Mammary epithelial cell (primary cell): ENCODE results near the gene SNRK.

Source experiments
- CTCF ChIP-seq, 2 donors: IDR thresholded peaks in 1 of 2; conservative IDR thresholded peaks in 1 of 2; 2 replicates each; pipeline ENCODE4 v1.5.1; 2011 to 2012; ENCODE audit warnings: inconsistent platforms in 2 of 2, low read length in 2 of 2, mild to moderate bottlenecking in 2 of 2, control low read depth in 1 of 2, low read depth in 1 of 2; ENCODE audit not compliant: insufficient read depth in 1 of 2; ENCODE audit errors: extremely low read depth in 1 of 2
- EZH2 ChIP-seq: IDR thresholded peaks from 2 replicates; pipeline ENCODE4 v1.6.1; 2012; ENCODE audit warnings: low read length, inconsistent platforms, borderline replicate concordance

DNA sequence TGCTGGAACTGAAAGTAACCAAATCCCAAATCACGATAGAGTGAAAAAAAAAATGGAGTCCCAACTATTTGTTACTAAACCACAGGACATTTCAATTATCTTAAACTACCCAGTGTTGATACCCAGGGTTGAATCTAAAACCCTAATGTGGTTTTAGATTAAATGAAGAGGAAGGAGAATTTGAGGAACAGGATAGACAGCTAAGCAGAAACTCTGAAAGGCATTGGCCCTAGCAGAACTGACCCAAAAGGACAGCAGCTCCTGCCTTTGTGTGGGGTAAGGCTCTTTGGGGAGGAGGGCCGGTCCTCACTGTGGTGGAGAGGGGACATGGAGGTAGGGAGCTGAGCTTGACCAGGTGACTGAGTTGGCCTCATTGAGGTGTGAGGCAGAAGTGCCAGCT lies 30.7 kb upstream of the SNRK start:
- TF ChIP-seq EZH2 = no peak
- TF ChIP-seq CTCF (conservative IDR thresholded peaks at IDR 0.05 in 1 of 2, IDR thresholded peaks at IDR 0.05 in 1 of 2; ENCODE audit: extremely low read depth in 1 of 2, insufficient read depth in 1 of 2, low read depth in 1 of 2, low read length in 2 of 2) = no peak
